Stomach (tissue), 9 donors: ENCODE results near the gene SH3RF2. TPM values are rescaled to one million over a fixed set of nuclear protein-coding genes. Genes with fewer than 3 reads are reported as not detected.
"Not testable (repeated sequence)": the region's sequence is repeated elsewhere in the genome, so short reads cannot be mapped to it uniquely, and the experiment has no call there.

ENCODE experiments used
- DNase-seq, 2 donors: peaks; one replicate each; pipeline versions ENCODE4 v3.0.0 to v3.0.0-alpha.2; 2013 to 2019
- H3K27ac ChIP-seq, 5 donors: fragments of 200-600 bp in 4 of 5; sonication (generic) in 4 of 5; one replicate each; pipeline ENCODE4 v1.5.1; 2013 to 2019; ENCODE audit warnings: mild to moderate bottlenecking in 1 of 5, moderate library complexity in 1 of 5
- H3K27me3 ChIP-seq, 3 donors: fragments of 200-600 bp; sonication (generic); one replicate each; pipeline ENCODE4 v1.5.1; 2017 to 2019; ENCODE audit warnings: mixed run types in 1 of 3
- H3K36me3 ChIP-seq, 4 donors: fragments of 200-600 bp; sonication (generic); 1 replicate in 3 of 4; 2 replicates in 1 of 4; pipeline ENCODE4 v1.5.1; 2016 to 2019
- H3K4me1 ChIP-seq, 4 donors: fragments of 200-600 bp; sonication (generic); one replicate each; pipeline ENCODE4 v1.5.1; 2016 to 2019
- H3K4me3 ChIP-seq, 4 donors: fragments of 200-600 bp; sonication (generic) in 3 of 4; one replicate each; pipeline ENCODE4 v1.5.1; 2016 to 2019; ENCODE audit warnings: mild to moderate bottlenecking in 1 of 4
- H3K9me3 ChIP-seq, 4 donors: fragments of 200-600 bp; sonication (generic); one replicate each; pipeline ENCODE4 v1.5.1; 2016 to 2019
- CTCF ChIP-seq, 7 experiments: fragments of 450-650 bp in 4 of 7; fragments of 200-600 bp in 3 of 7; sonication (generic) in 3 of 7; IDR thresholded peaks; one replicate each; pipeline ENCODE4 v1.5.1; 2016 to 2019; ENCODE audit warnings: antibody characterized with exemption in 7 of 7, control low read depth in 2 of 7, mild to moderate bottlenecking in 1 of 7
- EP300 ChIP-seq: sonication (generic); formaldehyde crosslinking; IDR thresholded peaks from one replicate; pipeline ENCODE4 v1.6.1; 2017; ENCODE audit warnings: antibody characterized with exemption
- POLR2A ChIP-seq, 4 donors: fragments of 450-650 bp; IDR thresholded peaks; one replicate each; pipeline ENCODE4 v1.6.1; 2016; ENCODE audit warnings: antibody characterized with exemption in 4 of 4, control low read depth in 2 of 4, mild to moderate bottlenecking in 1 of 4, moderate library complexity in 1 of 4
- POLR2AphosphoS5 ChIP-seq, 3 donors: sonication (generic); formaldehyde crosslinking; IDR thresholded peaks; one replicate each; pipeline ENCODE4 v1.6.1; 2016; ENCODE audit warnings: antibody characterized with exemption in 3 of 3
- WGBS, 5 donors: extraction: QIAGEN DNeasy Blood & Tissue Kit in 3 of 5; methylation state at CpG; one replicate each; pipeline versions ENCODE4 v1.1.5 to v1.1.7; 2013 to 2018; 5-methylcytosine and 5-hydroxymethylcytosine counted together
- intact Hi-C: fragments of 100-400 bp; cut with DNase I; formaldehyde crosslinking; loops from one replicate; pipeline ENCODE4 v1.15.1; 2023; ENCODE audit warnings: low total_unique reads
- polyA plus RNA-seq, 3 donors: library from polyadenylated mRNA; stranded (reverse); fragments of 200-250 nt; gene quantifications; one replicate each; pipeline ENCODE4 v1.2.3, GENCODE V29; 2013
- total RNA-seq, 5 donors: library from RNA; depleted of rRNA; stranded (reverse); fragments of >200 nt; gene quantifications; one replicate each; pipeline versions ENCODE4 v1.1.0 to v1.2.3, GENCODE V29; 2014 to 2016
- donor health status: healthy with polysubstance abuse.
- donor health status: Bipolar disorder and iron deficiency.
- donor health status: healthy.

The SH3RF2 gene
- total and polyA plus RNA-seq, 8 donors, result 20.8 to 62.0 (median 40.7) TPM

- Histone ChIP-seq H3K27ac (no peak overlapping the region), H3K36me3 (peaks cover 0 to 6% (median 0%) of the 10 kb centered on the region in 4 donors), H3K4me3 (no peak overlapping the region), H3K4me1 (peaks cover 0 to 3% (median 0%) of the 10 kb centered on the region in 4 donors), H3K27me3 (no peaks in the 10 kb centered on the region), H3K9me3 (no peaks in the 10 kb centered on the region)
- no peak for DNase-seq
- intact Hi-C loops, result no loop called here
- no peak for TF ChIP-seq POLR2AphosphoS5 (IDR thresholded peaks at IDR 0.05)
- no peak for TF ChIP-seq CTCF (IDR thresholded peaks at IDR 0.05)
- TF ChIP-seq EP300, result no peak
- no peak for TF ChIP-seq POLR2A (IDR thresholded peaks at IDR 0.05)
- WGBS, 5 donors, result 64 to 69% (median 66%) methylated on average over 4 of the region's 4 CpGs
Observed at GRCh38 chr5:146007989-146008388, 71.6 kb downstream of the SH3RF2 start.

- H3K27ac ChIP-seq, result no peak overlapping the region
- H3K4me1 ChIP-seq, result peaks cover 0 to 3% (median 0%) of the 10 kb centered on the region in 4 donors
- DNase-seq, result no peak
- no peaks in the 10 kb centered on the region for H3K27me3 ChIP-seq
- no peak overlapping the region for H3K4me3 ChIP-seq
- no peaks in the 10 kb centered on the region for H3K9me3 ChIP-seq
- H3K36me3 ChIP-seq, result peaks cover 0 to 12% (median 6%) of the 10 kb centered on the region in 4 donors
- WGBS, 5 donors, result 72 to 82% (median 76%) methylated on average over 1 of the region's 1 CpG
- intact Hi-C loops, result no loop called here
- TF ChIP-seq CTCF (IDR thresholded peaks at IDR 0.05), result no peak
- TF ChIP-seq POLR2A (IDR thresholded peaks at IDR 0.05), result no peak
- no peak for TF ChIP-seq POLR2AphosphoS5 (IDR thresholded peaks at IDR 0.05)
- no peak for TF ChIP-seq EP300
Observed at GRCh38 chr5:146009020-146009419, 72.6 kb downstream of the SH3RF2 start.

- H3K4me3 ChIP-seq, intact Hi-C loops, H3K9me3 ChIP-seq, H3K27ac ChIP-seq, DNase-seq, H3K27me3 ChIP-seq, H3K4me1 ChIP-seq: not testable (repeated sequence)
- H3K36me3 ChIP-seq, result peaks cover 0 to 22% (median 20%) of the 10 kb centered on the region in 4 donors
- 70 to 94% (median 87%) methylated on average over 5 of the region's 5 CpGs for WGBS, 5 donors
Observed at GRCh38 chr5:146010447-146010846, 74.1 kb downstream of the SH3RF2 start.

- Histone ChIP-seq H3K27me3 (no peaks in the 10 kb centered on the region), H3K4me3 (no peak overlapping the region), H3K9me3 (no peaks in the 10 kb centered on the region), H3K36me3 (peaks cover 0 to 33% (median 29%) of the 10 kb centered on the region in 4 donors), H3K27ac (no peak overlapping the region), H3K4me1 (no peaks in the 10 kb centered on the region)
- no peak for TF ChIP-seq EP300
- no peak for TF ChIP-seq POLR2A (IDR thresholded peaks at IDR 0.05)
- no peak for TF ChIP-seq POLR2AphosphoS5 (IDR thresholded peaks at IDR 0.05)
- no peak for TF ChIP-seq CTCF (IDR thresholded peaks at IDR 0.05)
- 81 to 96% (median 85%) methylated on average over 7 to 9 of the region's 9 CpGs for WGBS, 5 donors
- DNase-seq, result no peak
- intact Hi-C loops, result no loop called here
Observed at GRCh38 chr5:146013761-146014160, 77.4 kb downstream of the SH3RF2 start.

GRCh38 chr5:146015001-146015400, 78.6 kb downstream of the SH3RF2 start:
- Histone ChIP-seq H3K27me3 (no peaks in the 10 kb centered on the region), H3K36me3 (peaks cover 0 to 33% (median 29%) of the 10 kb centered on the region in 4 donors), H3K27ac (no peak overlapping the region), H3K4me1 (no peaks in the 10 kb centered on the region), H3K9me3 (no peaks in the 10 kb centered on the region), H3K4me3 (no peak overlapping the region)
- no peak for DNase-seq
- 86 to 98% (median 90%) methylated on average over 1 of the region's 1 CpG for WGBS, 5 donors
- intact Hi-C loops, result no loop called here
- TF ChIP-seq CTCF (IDR thresholded peaks at IDR 0.05) (no peak), POLR2A (IDR thresholded peaks at IDR 0.05) (no peak), EP300 (no peak), POLR2AphosphoS5 (IDR thresholded peaks at IDR 0.05) (no peak)
